PFSK-1 (cell line): ENCODE data around the gene CCDC93.

ENCODE experiments used
- FOXP2 ChIP-seq: optimal IDR thresholded peaks from 2 replicates; pipeline ENCODE3; 2011; ENCODE audit warnings: borderline replicate concordance, control low read depth, inconsistent platforms; ENCODE audit not compliant: insufficient read depth; ENCODE audit errors: extremely low read length, extremely low read depth
- POLR2AphosphoS5 ChIP-seq: IDR thresholded peaks from 2 replicates; pipeline ENCODE4 v1.6.1; 2012; ENCODE audit warnings: low read depth, mild to moderate bottlenecking, control low read depth, low read length, moderate library complexity
- REST ChIP-seq, 2 experiments: IDR thresholded peaks; 2 replicates each; pipeline versions ENCODE4 v1.6.1 to v1.8.0; 2011 to 2012; ENCODE audit warnings: low read depth in 2 of 2, low read length in 2 of 2, control low read depth in 1 of 2, inconsistent platforms in 1 of 2, mild to moderate bottlenecking in 1 of 2, moderate library complexity in 1 of 2; ENCODE audit not compliant: insufficient read depth in 1 of 2
- SIN3A ChIP-seq: IDR thresholded peaks from 2 replicates; pipeline ENCODE4 v1.6.1; 2012; ENCODE audit warnings: mild to moderate bottlenecking, low read length, moderate library complexity, borderline replicate concordance; ENCODE audit not compliant: insufficient read depth
- TAF1 ChIP-seq: IDR thresholded peaks from 2 replicates; pipeline ENCODE4 v1.6.1; 2012; ENCODE audit warnings: low read length, control low read depth, borderline replicate concordance; ENCODE audit not compliant: insufficient read depth

The CCDC93 gene

GRCh38 chr2:118059919-118060478, 46.1 kb upstream of the CCDC93 start:
- TF ChIP-seq POLR2AphosphoS5 (no peak), FOXP2 (no peak)

GRCh38 chr2:118058951-118059350, 45.1 kb upstream of the CCDC93 start:
- TF ChIP-seq FOXP2 (no peak), POLR2AphosphoS5 (no peak), REST (IDR thresholded peaks at IDR 0.05; ENCODE audit: insufficient read depth in 1 of 2, low read depth in 2 of 2, low read length in 2 of 2) (no peak), TAF1 (no peak), SIN3A (no peak)

- no peak for TF ChIP-seq TAF1
- no peak for TF ChIP-seq REST (IDR thresholded peaks at IDR 0.05; ENCODE audit: insufficient read depth in 1 of 2, low read depth in 2 of 2, low read length in 2 of 2)
- TF ChIP-seq SIN3A, result no peak
- no peak for TF ChIP-seq POLR2AphosphoS5
- no peak for TF ChIP-seq FOXP2
Measured at GRCh38 chr2:118056801-118057200, 42.9 kb upstream of the CCDC93 start.

GRCh38 chr2:118056165-118056534, 42.3 kb upstream of the CCDC93 start:
- TF ChIP-seq TAF1 (no peak), FOXP2 (no peak), POLR2AphosphoS5 (no peak), SIN3A (no peak)

- TF ChIP-seq POLR2AphosphoS5, result no peak
- no peak for TF ChIP-seq SIN3A
- TF ChIP-seq REST (IDR thresholded peaks at IDR 0.05; ENCODE audit: insufficient read depth in 1 of 2, low read depth in 2 of 2, low read length in 2 of 2), result no peak
- no peak for TF ChIP-seq TAF1
- TF ChIP-seq FOXP2, result no peak
Measured at GRCh38 chr2:118055512-118056164, 41.8 kb upstream of the CCDC93 start.

GRCh38 chr2:118054213-118055008, 40.5 kb upstream of the CCDC93 start:
- TF ChIP-seq REST (IDR thresholded peaks at IDR 0.05; ENCODE audit: insufficient read depth in 1 of 2, low read depth in 2 of 2, low read length in 2 of 2) (no peak), TAF1 (no peak), SIN3A (no peak), POLR2AphosphoS5 (no peak), FOXP2 (no peak)
